ENCODE results near the gene DST. TPM values are rescaled to one million over a fixed set of nuclear protein-coding genes. Genes with fewer than 3 reads are reported as not detected.
A peak's percentile ranks its signal among the peaks of the same experiment; 100 is the strongest.

Gene DST
- total RNA-seq, 4 donors from 2014 or later, result 410 to 588 (median 521) TPM

- 56% methylated on average over 5 of the region's 5 CpGs for WGBS
- Histone ChIP-seq H3K4me1 (peaks cover 0 to 34% (median 25%) of the 10 kb centered on the region in 4 donors), H3K36me3 (no peaks in the 10 kb centered on the region), H3K27me3 (no peaks in the 10 kb centered on the region), H3K4me3 (no peak overlapping the region), H3K9me3 (peaks cover 0 to 5% (median 1%) of the 10 kb centered on the region in 4 donors), H3K27ac (replicated peaks in 1 of 4) (peak overlapping the region; percentile 20 to 64 (median 36))
- no peak for TF ChIP-seq POLR2A (IDR thresholded peaks at IDR 0.05; ENCODE audit: low read depth)
- no peak for TF ChIP-seq EP300 (IDR thresholded peaks at IDR 0.05)
- TF ChIP-seq POLR2AphosphoS5 (IDR thresholded peaks at IDR 0.05), result peak in 1 of 2 donors; percentile 32
- intact Hi-C loops (cut with DNase I), result loop anchor here (5.0 kb wide), 1 partner anchor 60 kb away; no protein-coding TSS in a partner anchor
- DNase-seq (ENCODE audit: extremely low spot score), result no peak
These were observed 205.4 kb downstream of the DST start for GRCh38 chr6:56437171-56437900.

- intact Hi-C loops (cut with DNase I), result loop anchor here (5.0 kb wide), 1 partner anchor 58 kb away; no protein-coding TSS in a partner anchor
- Histone ChIP-seq H3K36me3 (no peaks in the 10 kb centered on the region), H3K4me3 (no peak overlapping the region), H3K27ac (replicated peaks in 1 of 4) (peak overlapping the region in 3 of 4 donors; percentile 20 to 32 (median 27)), H3K9me3 (peaks cover 0 to 5% (median 1%) of the 10 kb centered on the region in 4 donors), H3K27me3 (no peaks in the 10 kb centered on the region), H3K4me1 (peaks cover 0 to 34% (median 25%) of the 10 kb centered on the region in 4 donors)
- 71% methylated on average over 4 of the region's 4 CpGs for WGBS
- no peak for TF ChIP-seq POLR2A (IDR thresholded peaks at IDR 0.05; ENCODE audit: low read depth)
- TF ChIP-seq POLR2AphosphoS5 (IDR thresholded peaks at IDR 0.05), result no peak
- TF ChIP-seq CTCF (IDR thresholded peaks at IDR 0.05), result no peak
- TF ChIP-seq EP300 (IDR thresholded peaks at IDR 0.05), result no peak
- DNase-seq (ENCODE audit: extremely low spot score), result no peak
These were observed 206.9 kb downstream of the DST start for GRCh38 chr6:56435754-56436153.

- Histone ChIP-seq H3K27me3 (no peaks in the 10 kb centered on the region), H3K4me3 (no peak overlapping the region), H3K9me3 (peaks cover 0 to 5% (median 1%) of the 10 kb centered on the region in 4 donors), H3K4me1 (peaks cover 0 to 34% (median 25%) of the 10 kb centered on the region in 4 donors), H3K27ac (replicated peaks in 1 of 4) (peak overlapping the region in 3 of 4 donors; percentile 20 to 32 (median 27)), H3K36me3 (no peaks in the 10 kb centered on the region)
- WGBS, result 49% methylated on average over 2 of the region's 2 CpGs
- intact Hi-C loops (cut with DNase I), result loop anchor here (5.0 kb wide), 1 partner anchor 58 kb away; no protein-coding TSS in a partner anchor
- no peak for DNase-seq (ENCODE audit: extremely low spot score)
- TF ChIP-seq POLR2A (IDR thresholded peaks at IDR 0.05; ENCODE audit: low read depth) (no peak), EP300 (IDR thresholded peaks at IDR 0.05) (no peak), CTCF (IDR thresholded peaks at IDR 0.05) (no peak), POLR2AphosphoS5 (IDR thresholded peaks at IDR 0.05) (no peak)
These were observed 207.4 kb downstream of the DST start for GRCh38 chr6:56435326-56435725.

- no peak for DNase-seq (ENCODE audit: extremely low spot score)
- Histone ChIP-seq H3K9me3 (peaks cover 0 to 2% (median under 1%) of the 10 kb centered on the region in 4 donors), H3K27me3 (no peaks in the 10 kb centered on the region), H3K36me3 (no peaks in the 10 kb centered on the region), H3K27ac (replicated peaks in 1 of 4) (peak overlapping the region in 1 of 4 donors; percentile 27), H3K4me3 (no peak overlapping the region), H3K4me1 (peaks cover 0 to 34% (median 25%) of the 10 kb centered on the region in 4 donors)
- TF ChIP-seq EP300 (IDR thresholded peaks at IDR 0.05), result no peak
- no peak for TF ChIP-seq CTCF (IDR thresholded peaks at IDR 0.05)
- no peak for TF ChIP-seq POLR2A (IDR thresholded peaks at IDR 0.05; ENCODE audit: low read depth)
- TF ChIP-seq POLR2AphosphoS5 (IDR thresholded peaks at IDR 0.05), result no peak
- WGBS, result 78% methylated on average over 2 of the region's 2 CpGs
- intact Hi-C loops (cut with DNase I), result loop anchor here (5.0 kb wide), 1 partner anchor 57 kb away; no protein-coding TSS in a partner anchor
These were observed 208.1 kb downstream of the DST start for GRCh38 chr6:56434606-56435005.

GRCh38 chr6:56433119-56433518 lies 209.6 kb downstream of the DST start:
- Histone ChIP-seq H3K4me1 (peaks cover 0 to 31% (median 20%) of the 10 kb centered on the region in 4 donors), H3K36me3 (no peaks in the 10 kb centered on the region), H3K4me3 (no peak overlapping the region), H3K27ac (replicated peaks in 1 of 4) (no peak overlapping the region), H3K27me3 (no peaks in the 10 kb centered on the region), H3K9me3 (no peaks in the 10 kb centered on the region)
- 93% methylated on average over 36 of the region's 36 CpGs for WGBS
- TF ChIP-seq POLR2A (IDR thresholded peaks at IDR 0.05; ENCODE audit: low read depth) (no peak), POLR2AphosphoS5 (IDR thresholded peaks at IDR 0.05) (no peak), EP300 (IDR thresholded peaks at IDR 0.05) (no peak), CTCF (IDR thresholded peaks at IDR 0.05) (no peak)
- DNase-seq (ENCODE audit: extremely low spot score), result no peak
- intact Hi-C loops (cut with DNase I), result no loop called here

All from esophagus muscularis mucosa (tissue), 4 donors.